ENCODE measurements around the gene APCDD1.

The APCDD1 gene

GRCh38 chr18:10432781-10433180 lies 21.7 kb upstream of the APCDD1 start:
- DNase-seq (ENCODE audit: low read depth), result no peak

- DNase-seq (ENCODE audit: low read depth), result no peak
These were observed 18.3 kb upstream of the APCDD1 start for GRCh38 chr18:10436160-10436559.

GRCh38 chr18:10437837-10438236 lies 16.6 kb upstream of the APCDD1 start:
- DNase-seq (ENCODE audit: low read depth), result no peak

- no peak for DNase-seq (ENCODE audit: low read depth)
These were observed 14.5 kb upstream of the APCDD1 start for GRCh38 chr18:10439898-10440297.

GRCh38 chr18:10440884-10441283 lies 13.6 kb upstream of the APCDD1 start:
- no peak for DNase-seq (ENCODE audit: low read depth)

GRCh38 chr18:10441472-10441871 lies 13.0 kb upstream of the APCDD1 start:
- no peak for DNase-seq (ENCODE audit: low read depth)

GRCh38 chr18:10442551-10442971 lies 11.9 kb upstream of the APCDD1 start:
- DNase-seq (ENCODE audit: low read depth), result no peak

GRCh38 chr18:10443001-10443400 lies 11.4 kb upstream of the APCDD1 start:
- DNase-seq (ENCODE audit: low read depth), result no peak

GRCh38 chr18:10444314-10445006 lies 10.0 kb upstream of the APCDD1 start:
- DNase-seq (ENCODE audit: low read depth), result no peak

- DNase-seq (ENCODE audit: low read depth), result no peak
These were observed 5.0 kb upstream of the APCDD1 start for GRCh38 chr18:10449396-10449795.

- no peak for DNase-seq (ENCODE audit: low read depth)
These were observed 3.4 kb upstream of the APCDD1 start for GRCh38 chr18:10450986-10451385.

- DNase-seq (ENCODE audit: low read depth), result no peak
These were observed 1.1 kb upstream of the APCDD1 start for GRCh38 chr18:10453261-10453805.

- DNase-seq (ENCODE audit: low read depth), result no peak
These were observed 484 bp downstream of the APCDD1 start for GRCh38 chr18:10454681-10455557.

- no peak for DNase-seq (ENCODE audit: low read depth)
These were observed 1.5 kb downstream of the APCDD1 start for GRCh38 chr18:10455726-10456453.

- DNase-seq (ENCODE audit: low read depth), result no peak
These were observed 2.3 kb downstream of the APCDD1 start for GRCh38 chr18:10456718-10457117.

- no peak for DNase-seq (ENCODE audit: low read depth)
These were observed 2.7 kb downstream of the APCDD1 start for GRCh38 chr18:10457128-10457527.

- DNase-seq (ENCODE audit: low read depth), result no peak
These were observed 3.3 kb downstream of the APCDD1 start for GRCh38 chr18:10457767-10458166.

GRCh38 chr18:10458691-10459090 lies 4.3 kb downstream of the APCDD1 start:
- no peak for DNase-seq (ENCODE audit: low read depth)

- DNase-seq (ENCODE audit: low read depth), result no peak
These were observed 5.2 kb downstream of the APCDD1 start for GRCh38 chr18:10459587-10459986.

GRCh38 chr18:10460414-10461018 lies 6.1 kb downstream of the APCDD1 start:
- DNase-seq (ENCODE audit: low read depth), result no peak

GRCh38 chr18:10461989-10462388 lies 7.6 kb downstream of the APCDD1 start:
- DNase-seq (ENCODE audit: low read depth), result no peak

GRCh38 chr18:10462597-10462996 lies 8.2 kb downstream of the APCDD1 start:
- DNase-seq (ENCODE audit: low read depth), result no peak

Data from stimulated activated CD4-positive, alpha-beta T cell treated with anti-CD3 and anti-CD28 coated beads, Interleukin-2, amount 100 ng/mL, for 4 hours (primary cell).